CD4-positive, alpha-beta T cell (primary cell): ENCODE data around the gene TRMT112. TPM values are rescaled to one million over a fixed set of nuclear protein-coding genes. Genes with fewer than 3 reads are reported as not detected.

Experiments used
- ATAC-seq: fragments of 200-7000 bp; cut with Tn5 transposase; one replicate; pipeline ENCODE4 v1.10.0; 2022; ENCODE audit warnings: mild to moderate bottlenecking; ENCODE audit not compliant: poor library complexity
- CTCF ChIA-PET: fragments of 350-600 bp; sonication (Branson Sonifier 250); formaldehyde crosslinking; loops from one replicate; lab custom pipeline; 2021; ENCODE audit warnings: antibody characterized with exemption, inconsistent platforms; lab: Charles Lee
- POLR2A ChIA-PET: fragments of 350-600 bp; sonication (Branson Sonifier 250); formaldehyde crosslinking; loops from one replicate; lab custom pipeline; 2021; ENCODE audit warnings: antibody characterized with exemption, inconsistent platforms; lab: Charles Lee
- DNase-seq, 14 experiments: peaks; one replicate each; pipeline ENCODE4 v3.0.0-alpha.2; 2013 to 2020; ENCODE audit warnings: mixed read lengths in 2 of 14
- H3K27ac ChIP-seq, 2 donors: one replicate each; pipeline versions ENCODE4 v1.5.1 to v1.7.0; 2013; ENCODE audit warnings: low read length in 2 of 2, low read depth in 1 of 2, mild to moderate bottlenecking in 1 of 2
- H3K27me3 ChIP-seq, 2 experiments: 1 replicate in 1 of 2; 2 replicates in 1 of 2; pipeline versions ENCODE4 v1.6.1 to v1.7.0; 2013; ENCODE audit warnings: low read length in 2 of 2, control low read depth in 1 of 2, mild to moderate bottlenecking in 1 of 2, moderate library complexity in 1 of 2; ENCODE audit not compliant: insufficient read depth in 2 of 2, control insufficient read depth in 1 of 2
- H3K36me3 ChIP-seq: one replicate; pipeline ENCODE4 v1.6.1; 2013; ENCODE audit warnings: low read length, control low read depth; ENCODE audit not compliant: insufficient read depth
- H3K4me1 ChIP-seq: one replicate; pipeline ENCODE4 v1.6.1; 2013; ENCODE audit warnings: low read length, control low read depth; ENCODE audit not compliant: insufficient read depth
- H3K4me3 ChIP-seq: one replicate; pipeline ENCODE4 v1.5.1; 2013; ENCODE audit warnings: mild to moderate bottlenecking, low read length, moderate library complexity
- H3K9me3 ChIP-seq, 2 experiments: 1 replicate in 1 of 2; 2 replicates in 1 of 2; pipeline versions ENCODE4 v1.6.1 to v1.7.0; 2013; ENCODE audit warnings: low read length in 2 of 2, mild to moderate bottlenecking in 2 of 2, control low read depth in 1 of 2, moderate library complexity in 1 of 2; ENCODE audit not compliant: control insufficient read depth in 1 of 2, insufficient read depth in 1 of 2
- H3K27ac Mint-ChIP-seq: one replicate; pipeline ENCODE4 v1.8.0; 2020; ENCODE audit warnings: mixed read lengths
- H3K27me3 Mint-ChIP-seq: one replicate; pipeline ENCODE4 v1.8.0; 2021; ENCODE audit warnings: mixed read lengths
- H3K36me3 Mint-ChIP-seq: one replicate; pipeline ENCODE4 v1.8.0; 2021; ENCODE audit warnings: low read depth, mixed read lengths
- H3K4me1 Mint-ChIP-seq: one replicate; pipeline ENCODE4 v1.8.0; 2021; ENCODE audit warnings: low read depth, mixed read lengths
- H3K4me3 Mint-ChIP-seq: one replicate; pipeline ENCODE4 v1.8.0; 2020; ENCODE audit warnings: mild to moderate bottlenecking, mixed read lengths
- H3K9me3 Mint-ChIP-seq: one replicate; pipeline ENCODE4 v1.8.0; 2020; ENCODE audit warnings: mixed read lengths
- intact Hi-C, 2 experiments: fragments of 100-400 bp; cut with DNase I in 1 of 2; cut with micrococcal nuclease in 1 of 2; formaldehyde crosslinking; loops; one replicate each; pipeline versions ENCODE4 v1.15.1 to v1.9.0; 2023 to 2025; cut with DNase I, micrococcal nuclease
- total RNA-seq, 174 experiments: library from RNA in 2 of 174; stranded (reverse) in 2 of 174; gene quantifications; one replicate each; pipeline ENCODE4 v1.2.3 and lab custom pipeline; 2021 to 2026
- TF ChIP-seq, protein P1 (sequence below): fragments of 200-600 bp; IDR thresholded peaks from one replicate; pipeline ENCODE4 v1.8.0; 2022; ENCODE audit warnings: antibody characterized with exemption, mild to moderate bottlenecking

The TRMT112 gene
- total RNA-seq, 2 experiments from 2014 or later = 70.5 to 71.4 TPM

DNA sequence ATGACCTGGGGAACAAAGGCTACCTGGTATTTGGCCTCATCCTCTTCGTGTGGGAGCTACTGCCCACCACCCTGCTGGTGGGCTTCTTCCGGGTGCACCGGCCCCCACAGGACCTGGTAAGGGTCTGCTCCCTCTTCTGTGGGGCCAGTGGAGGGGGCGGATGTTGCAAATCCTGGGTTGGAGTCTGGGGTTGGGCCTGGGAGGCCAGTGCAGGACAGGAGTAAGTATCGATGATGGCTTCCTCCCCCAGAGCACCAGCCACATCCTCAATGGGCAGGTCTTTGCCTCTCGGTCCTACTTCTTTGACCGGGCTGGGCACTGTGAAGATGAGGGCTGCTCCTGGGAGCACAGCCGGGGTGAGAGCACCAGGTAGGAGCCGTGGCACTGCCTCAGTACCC, 29.0 kb downstream of the TRMT112 start:
- DNase-seq (no peak), ATAC-seq (no peak)
- CTCF ChIA-PET = no interaction called here
- H3K4me1 ChIP-seq = peaks cover 41% of the 10 kb centered on the region
- Mint-ChIP-seq H3K4me3 (peak overlapping the region; percentile 7), H3K27ac (no peak overlapping the region), H3K4me1 (peaks cover 14% of the 10 kb centered on the region), H3K27me3 (peaks cover 18% of the 10 kb centered on the region), H3K9me3 (no peaks in the 10 kb centered on the region), H3K36me3 (peaks cover 5% of the 10 kb centered on the region)
- TF ChIP-seq, protein P1, sequence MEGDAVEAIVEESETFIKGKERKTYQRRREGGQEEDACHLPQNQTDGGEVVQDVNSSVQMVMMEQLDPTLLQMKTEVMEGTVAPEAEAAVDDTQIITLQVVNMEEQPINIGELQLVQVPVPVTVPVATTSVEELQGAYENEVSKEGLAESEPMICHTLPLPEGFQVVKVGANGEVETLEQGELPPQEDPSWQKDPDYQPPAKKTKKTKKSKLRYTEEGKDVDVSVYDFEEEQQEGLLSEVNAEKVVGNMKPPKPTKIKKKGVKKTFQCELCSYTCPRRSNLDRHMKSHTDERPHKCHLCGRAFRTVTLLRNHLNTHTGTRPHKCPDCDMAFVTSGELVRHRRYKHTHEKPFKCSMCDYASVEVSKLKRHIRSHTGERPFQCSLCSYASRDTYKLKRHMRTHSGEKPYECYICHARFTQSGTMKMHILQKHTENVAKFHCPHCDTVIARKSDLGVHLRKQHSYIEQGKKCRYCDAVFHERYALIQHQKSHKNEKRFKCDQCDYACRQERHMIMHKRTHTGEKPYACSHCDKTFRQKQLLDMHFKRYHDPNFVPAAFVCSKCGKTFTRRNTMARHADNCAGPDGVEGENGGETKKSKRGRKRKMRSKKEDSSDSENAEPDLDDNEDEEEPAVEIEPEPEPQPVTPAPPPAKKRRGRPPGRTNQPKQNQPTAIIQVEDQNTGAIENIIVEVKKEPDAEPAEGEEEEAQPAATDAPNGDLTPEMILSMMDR = no peak
- peaks cover 6% of the 10 kb centered on the region for H3K36me3 ChIP-seq
- H3K4me3 ChIP-seq = no peak overlapping the region
- H3K27me3 ChIP-seq = peaks cover 25 to 27% of the 10 kb centered on the region in 2 experiments
- no peak overlapping the region for H3K27ac ChIP-seq
- intact Hi-C loops = no loop called here
- POLR2A ChIA-PET = no interaction called here
- peaks cover 0 to 10% of the 10 kb centered on the region in 2 experiments for H3K9me3 ChIP-seq

DNA sequence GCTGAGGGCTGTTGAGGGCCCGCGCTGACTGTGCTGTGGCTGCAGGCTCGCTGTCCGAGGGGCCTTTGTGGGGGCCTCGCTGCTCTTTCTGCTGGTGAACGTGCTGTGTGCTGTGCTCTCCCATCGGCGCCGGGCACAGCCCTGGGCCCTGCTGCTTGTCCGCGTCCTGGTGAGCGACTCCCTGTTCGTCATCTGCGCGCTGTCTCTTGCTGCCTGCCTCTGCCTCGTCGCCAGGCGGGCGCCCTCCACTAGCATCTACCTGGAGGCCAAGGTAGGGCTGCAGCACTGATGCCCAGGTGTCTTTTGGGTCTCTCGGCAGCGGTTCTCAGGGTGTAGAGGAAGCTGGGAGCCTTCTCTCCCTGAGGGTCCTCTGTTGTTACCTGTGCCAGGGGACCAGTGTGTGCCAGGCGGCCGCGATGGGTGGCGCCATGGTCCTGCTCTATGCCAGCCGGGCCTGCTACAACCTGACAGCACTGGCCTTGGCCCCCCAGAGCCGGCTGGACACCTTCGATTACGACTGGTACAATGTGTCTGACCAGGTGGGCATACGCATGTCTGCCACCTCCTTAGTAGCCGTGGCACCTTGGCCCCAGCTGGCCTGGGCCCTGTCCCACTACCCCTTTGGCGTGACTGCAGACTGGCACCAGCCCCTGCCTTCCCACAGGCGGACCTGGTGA, 29.5 kb downstream of the TRMT112 start:
- Histone ChIP-seq H3K9me3 (peaks cover 0 to 7% of the 10 kb centered on the region in 2 experiments), H3K27me3 (peaks cover 19 to 22% of the 10 kb centered on the region in 2 experiments), H3K36me3 (peaks cover 6% of the 10 kb centered on the region), H3K4me1 (peaks cover 46% of the 10 kb centered on the region), H3K27ac (no peak overlapping the region), H3K4me3 (no peak overlapping the region)
- Mint-ChIP-seq H3K4me1 (peaks cover 19% of the 10 kb centered on the region), H3K27me3 (peaks cover 13% of the 10 kb centered on the region), H3K9me3 (no peaks in the 10 kb centered on the region), H3K27ac (no peak overlapping the region), H3K4me3 (peak overlapping the region; percentile 62), H3K36me3 (peaks cover 5% of the 10 kb centered on the region)
- TF ChIP-seq, protein P1 = no peak
- CTCF ChIA-PET = no interaction called here
- no peak for ATAC-seq
- POLR2A ChIA-PET = interaction anchor here (3.8 kb wide), 1 partner anchor 17 kb away, joined by 18 read pairs; the partner anchor contains the start of gene ESRRA
- no peak for DNase-seq
- intact Hi-C loops = no loop called here

DNA sequence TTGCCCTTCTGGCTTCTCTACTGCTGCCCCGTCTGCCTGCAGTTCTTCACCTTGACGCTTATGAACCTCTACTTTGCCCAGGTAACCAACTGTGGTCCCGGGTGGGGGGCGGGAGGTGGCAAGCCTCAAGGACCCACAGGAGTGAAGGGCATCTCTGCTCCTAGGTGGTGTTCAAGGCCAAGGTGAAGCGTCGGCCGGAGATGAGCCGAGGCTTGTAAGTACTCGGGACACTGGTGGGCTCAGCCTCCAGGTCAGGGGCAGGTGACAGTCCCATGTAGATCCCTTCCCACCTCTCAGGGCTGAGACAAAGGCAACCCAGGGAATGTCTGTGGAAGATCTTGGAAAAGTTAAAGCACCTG, 30.6 kb downstream of the TRMT112 start:
- ATAC-seq (no peak), DNase-seq (peak in 1 of 14 experiments; percentile 42)
- peak overlapping the region; percentile 88 for H3K27ac Mint-ChIP-seq
- H3K36me3 Mint-ChIP-seq = peaks cover 5% of the 10 kb centered on the region
- H3K4me1 ChIP-seq = peaks cover 40% of the 10 kb centered on the region
- peak overlapping the region; percentile 90 for H3K4me3 Mint-ChIP-seq
- H3K27me3 ChIP-seq = peaks cover 13 to 14% of the 10 kb centered on the region in 2 experiments
- no peak overlapping the region for H3K4me3 ChIP-seq
- CTCF ChIA-PET = interaction anchor here (0.6 to 3.9 kb wide), 3 partner anchors 14 to 1519 kb away, joined by 3 to 21 read pairs (median 10); partner anchors contain the start of gene CATSPERZ
- intact Hi-C loops = loop anchor here in 1 of 2 experiments (1.0 kb wide), 1 partner anchor 17 kb away; no protein-coding TSS in a partner anchor
- H3K9me3 Mint-ChIP-seq = no peaks in the 10 kb centered on the region
- TF ChIP-seq, protein P1 = no peak
- POLR2A ChIA-PET = interaction anchor here (3.8 kb wide), 1 partner anchor 18 kb away, joined by 18 read pairs; the partner anchor contains the start of gene ESRRA
- H3K27ac ChIP-seq = no peak overlapping the region
- peaks cover 20% of the 10 kb centered on the region for H3K4me1 Mint-ChIP-seq
- peaks cover 13% of the 10 kb centered on the region for H3K36me3 ChIP-seq
- peaks cover 0 to 6% of the 10 kb centered on the region in 2 experiments for H3K9me3 ChIP-seq
- H3K27me3 Mint-ChIP-seq = peaks cover 8% of the 10 kb centered on the region
